ENCODE data around the gene STK39.

GRCh38 chr2:168158586-168158985 is 88.8 kb downstream of the STK39 start:
- TF ChIP-seq, protein P1, sequence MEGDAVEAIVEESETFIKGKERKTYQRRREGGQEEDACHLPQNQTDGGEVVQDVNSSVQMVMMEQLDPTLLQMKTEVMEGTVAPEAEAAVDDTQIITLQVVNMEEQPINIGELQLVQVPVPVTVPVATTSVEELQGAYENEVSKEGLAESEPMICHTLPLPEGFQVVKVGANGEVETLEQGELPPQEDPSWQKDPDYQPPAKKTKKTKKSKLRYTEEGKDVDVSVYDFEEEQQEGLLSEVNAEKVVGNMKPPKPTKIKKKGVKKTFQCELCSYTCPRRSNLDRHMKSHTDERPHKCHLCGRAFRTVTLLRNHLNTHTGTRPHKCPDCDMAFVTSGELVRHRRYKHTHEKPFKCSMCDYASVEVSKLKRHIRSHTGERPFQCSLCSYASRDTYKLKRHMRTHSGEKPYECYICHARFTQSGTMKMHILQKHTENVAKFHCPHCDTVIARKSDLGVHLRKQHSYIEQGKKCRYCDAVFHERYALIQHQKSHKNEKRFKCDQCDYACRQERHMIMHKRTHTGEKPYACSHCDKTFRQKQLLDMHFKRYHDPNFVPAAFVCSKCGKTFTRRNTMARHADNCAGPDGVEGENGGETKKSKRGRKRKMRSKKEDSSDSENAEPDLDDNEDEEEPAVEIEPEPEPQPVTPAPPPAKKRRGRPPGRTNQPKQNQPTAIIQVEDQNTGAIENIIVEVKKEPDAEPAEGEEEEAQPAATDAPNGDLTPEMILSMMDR (IDR thresholded peaks at IDR 0.05): no peak
- TF ChIP-seq POLR2A (IDR thresholded peaks at IDR 0.05): no peak

Measured in right lobe of liver (tissue), 4 donors.